ENCODE measurements around the gene VIT. TPM values are rescaled to one million over a fixed set of nuclear protein-coding genes. Genes with fewer than 3 reads are reported as not detected.

Gene VIT
- total RNA-seq, 4 donors from 2014 or later, result 17.0 to 32.3 (median 28.7) TPM

DNA sequence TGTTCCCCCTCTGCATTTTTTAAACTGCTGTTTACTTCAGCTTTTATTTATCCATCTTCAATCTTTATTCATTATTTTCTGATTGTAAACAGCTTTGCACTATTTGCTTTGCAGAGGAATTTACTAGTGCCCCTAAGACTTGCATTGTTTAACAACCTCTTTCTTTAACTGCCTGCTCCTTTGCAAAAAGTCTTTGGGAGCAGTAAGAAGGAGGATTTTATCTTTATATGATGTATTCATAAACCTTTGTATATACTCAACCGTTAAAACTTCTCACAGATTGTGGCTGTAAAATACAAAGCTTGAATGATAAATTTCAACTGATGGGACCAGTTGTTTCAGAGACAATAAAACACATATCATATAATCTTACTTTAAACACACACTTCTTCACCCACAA is 20.1 kb upstream of the VIT start:
- H3K27ac ChIP-seq (replicated peaks in 1 of 4), result no peak overlapping the region
- no peak for DNase-seq (ENCODE audit: extremely low spot score)
- intact Hi-C loops (cut with DNase I), result no loop called here
- H3K4me1 ChIP-seq, result no peaks in the 10 kb centered on the region
- no peaks in the 10 kb centered on the region for H3K36me3 ChIP-seq
- peaks cover 0 to 6% (median 0%) of the 10 kb centered on the region in 4 donors for H3K9me3 ChIP-seq
- WGBS, result 49% methylated on average over 1 of the region's 1 CpG
- H3K4me3 ChIP-seq, result no peak overlapping the region
- TF ChIP-seq EP300 (IDR thresholded peaks at IDR 0.05) (no peak), POLR2AphosphoS5 (IDR thresholded peaks at IDR 0.05) (no peak), POLR2A (IDR thresholded peaks at IDR 0.05; ENCODE audit: low read depth) (no peak)
- TF ChIP-seq, protein P1, sequence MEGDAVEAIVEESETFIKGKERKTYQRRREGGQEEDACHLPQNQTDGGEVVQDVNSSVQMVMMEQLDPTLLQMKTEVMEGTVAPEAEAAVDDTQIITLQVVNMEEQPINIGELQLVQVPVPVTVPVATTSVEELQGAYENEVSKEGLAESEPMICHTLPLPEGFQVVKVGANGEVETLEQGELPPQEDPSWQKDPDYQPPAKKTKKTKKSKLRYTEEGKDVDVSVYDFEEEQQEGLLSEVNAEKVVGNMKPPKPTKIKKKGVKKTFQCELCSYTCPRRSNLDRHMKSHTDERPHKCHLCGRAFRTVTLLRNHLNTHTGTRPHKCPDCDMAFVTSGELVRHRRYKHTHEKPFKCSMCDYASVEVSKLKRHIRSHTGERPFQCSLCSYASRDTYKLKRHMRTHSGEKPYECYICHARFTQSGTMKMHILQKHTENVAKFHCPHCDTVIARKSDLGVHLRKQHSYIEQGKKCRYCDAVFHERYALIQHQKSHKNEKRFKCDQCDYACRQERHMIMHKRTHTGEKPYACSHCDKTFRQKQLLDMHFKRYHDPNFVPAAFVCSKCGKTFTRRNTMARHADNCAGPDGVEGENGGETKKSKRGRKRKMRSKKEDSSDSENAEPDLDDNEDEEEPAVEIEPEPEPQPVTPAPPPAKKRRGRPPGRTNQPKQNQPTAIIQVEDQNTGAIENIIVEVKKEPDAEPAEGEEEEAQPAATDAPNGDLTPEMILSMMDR (IDR thresholded peaks at IDR 0.05), result no peak
- no peaks in the 10 kb centered on the region for H3K27me3 ChIP-seq

GRCh38 chr2:36677386-36677785 is 19.1 kb upstream of the VIT start:
- intact Hi-C loops (cut with DNase I), result no loop called here
- no peak for DNase-seq (ENCODE audit: extremely low spot score)
- H3K4me3 ChIP-seq, result no peak overlapping the region
- peaks cover 0 to 6% (median 0%) of the 10 kb centered on the region in 4 donors for H3K9me3 ChIP-seq
- no peaks in the 10 kb centered on the region for H3K36me3 ChIP-seq
- no peaks in the 10 kb centered on the region for H3K27me3 ChIP-seq
- no peak overlapping the region for H3K27ac ChIP-seq (replicated peaks in 1 of 4)
- TF ChIP-seq, protein P1 (IDR thresholded peaks at IDR 0.05), result no peak
- TF ChIP-seq POLR2A (IDR thresholded peaks at IDR 0.05; ENCODE audit: low read depth) (no peak), EP300 (IDR thresholded peaks at IDR 0.05) (no peak)
- no peaks in the 10 kb centered on the region for H3K4me1 ChIP-seq

DNA sequence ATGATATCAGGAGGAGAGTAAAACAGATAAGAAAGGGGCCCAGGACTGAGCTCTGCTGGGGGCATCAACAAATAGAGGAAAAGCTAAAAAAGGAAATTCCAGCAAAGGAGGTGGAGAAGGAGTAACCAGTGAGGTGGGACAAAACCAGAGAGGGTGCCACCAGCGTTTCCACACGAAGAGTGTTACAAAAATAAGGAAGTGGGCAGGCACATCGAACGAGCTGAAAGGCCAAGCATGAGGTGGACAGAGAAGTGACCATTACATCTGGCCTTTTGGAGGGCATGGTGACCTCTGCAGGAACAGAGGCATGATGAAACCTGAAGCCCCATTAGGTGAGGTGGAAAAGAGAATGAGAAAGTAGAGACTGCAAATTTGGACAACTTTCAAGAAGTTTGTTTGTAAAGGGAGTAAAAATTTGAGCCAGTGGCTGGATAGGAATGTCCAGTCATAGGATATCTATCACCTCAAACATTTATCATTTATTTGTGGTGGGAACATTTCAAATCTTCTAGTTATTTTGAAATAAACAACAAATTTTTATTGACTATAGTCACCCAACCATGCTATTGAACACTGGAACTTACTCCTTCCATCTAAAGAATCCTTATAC is 18.4 kb upstream of the VIT start:
- intact Hi-C loops (cut with DNase I), result no loop called here
- no peaks in the 10 kb centered on the region for H3K27me3 ChIP-seq

DNA sequence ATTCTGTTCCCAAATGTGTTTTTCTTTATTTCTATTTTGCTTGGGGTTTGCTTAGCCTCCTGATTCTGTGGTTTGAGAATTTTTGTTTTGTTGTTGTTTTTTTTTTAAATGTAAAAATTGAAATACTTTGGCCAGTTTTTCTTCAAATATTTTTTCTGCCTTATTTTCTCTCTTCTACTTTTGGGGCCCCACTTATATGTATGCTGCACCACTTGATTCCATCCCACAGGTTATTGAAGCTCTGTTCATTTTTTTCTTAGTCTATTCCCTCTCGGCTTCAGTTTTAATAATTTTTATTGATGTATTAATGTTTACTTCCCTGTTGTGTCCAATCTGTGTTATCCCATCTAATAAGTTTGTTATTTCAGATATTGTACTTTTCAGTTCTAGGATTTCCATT is 17.7 kb upstream of the VIT start:
- intact Hi-C loops (cut with DNase I), result no loop called here
- no peak for TF ChIP-seq POLR2AphosphoS5 (IDR thresholded peaks at IDR 0.05)
- Histone ChIP-seq H3K9me3 (peaks cover 0 to 6% (median 0%) of the 10 kb centered on the region in 4 donors), H3K27me3 (no peaks in the 10 kb centered on the region), H3K27ac (replicated peaks in 1 of 4) (no peak overlapping the region), H3K4me1 (no peaks in the 10 kb centered on the region), H3K36me3 (no peaks in the 10 kb centered on the region), H3K4me3 (no peak overlapping the region)
- 87% methylated on average over 1 of the region's 1 CpG for WGBS
- DNase-seq (ENCODE audit: extremely low spot score), result no peak

More for the DNA sequence above, 18.4 kb upstream of the VIT start:
- WGBS, result 65% methylated on average over 4 of the region's 4 CpGs
- Histone ChIP-seq H3K9me3 (peaks cover 0 to 6% (median 0%) of the 10 kb centered on the region in 4 donors), H3K27ac (replicated peaks in 1 of 4) (no peak overlapping the region), H3K4me3 (no peak overlapping the region), H3K36me3 (no peaks in the 10 kb centered on the region), H3K4me1 (no peaks in the 10 kb centered on the region)
- no peak for DNase-seq (ENCODE audit: extremely low spot score)
- no peak for TF ChIP-seq POLR2A (IDR thresholded peaks at IDR 0.05; ENCODE audit: low read depth)
- TF ChIP-seq, protein P1 (IDR thresholded peaks at IDR 0.05), result no peak

- Histone ChIP-seq H3K27me3 (no peaks in the 10 kb centered on the region), H3K4me1 (no peaks in the 10 kb centered on the region), H3K4me3 (no peak overlapping the region), H3K27ac (replicated peaks in 1 of 4) (no peak overlapping the region), H3K9me3 (peaks cover 0 to 6% (median 0%) of the 10 kb centered on the region in 4 donors), H3K36me3 (no peaks in the 10 kb centered on the region)
- TF ChIP-seq POLR2AphosphoS5 (IDR thresholded peaks at IDR 0.05) (no peak), EP300 (IDR thresholded peaks at IDR 0.05) (no peak), POLR2A (IDR thresholded peaks at IDR 0.05; ENCODE audit: low read depth) (no peak)
- TF ChIP-seq, protein P1 (IDR thresholded peaks at IDR 0.05), result no peak
- intact Hi-C loops (cut with DNase I), result no loop called here
- WGBS, result 12% methylated on average over 2 of the region's 2 CpGs
- no peak for DNase-seq (ENCODE audit: extremely low spot score)
Observed at GRCh38 chr2:36680012-36680411, 16.5 kb upstream of the VIT start.

Measured in esophagus muscularis mucosa (tissue), 4 donors.